GM23338 (cell line): ENCODE results near the gene MYO16. TPM values are rescaled to one million over a fixed set of nuclear protein-coding genes. Genes with fewer than 3 reads are reported as not detected.

Source experiments
- ATAC-seq: fragments of 200-7000 bp; cut with Tn5 transposase; 3 replicates; pipeline ENCODE4 v1.9.1; 2020
- DNase-seq: peaks from one replicate; pipeline ENCODE4 v3.0.0-alpha.2; 2015; ENCODE audit warnings: low spot score
- H2AFZ ChIP-seq: fragments of 200-600 bp; sonication (generic); 2 replicates; pipeline ENCODE4 v1.8.0; 2016; ENCODE audit warnings: antibody characterized with exemption, mild to moderate bottlenecking, moderate library complexity
- H3F3A ChIP-seq: fragments of 200-600 bp; sonication (generic); replicated peaks from 2 replicates; pipeline ENCODE4 v1.8.0; 2017; ENCODE audit warnings: antibody characterized with exemption, mixed run types, low read depth
- H3K27ac ChIP-seq: fragments of 200-600 bp; sonication (generic); 2 replicates; pipeline ENCODE4 v1.6.1; 2016; ENCODE audit warnings: low read depth
- H3K27me3 ChIP-seq: fragments of 200-600 bp; sonication (generic); 2 replicates; pipeline ENCODE4 v1.8.0; 2016; ENCODE audit warnings: mild to moderate bottlenecking, mixed run types, moderate library complexity; ENCODE audit not compliant: insufficient read depth
- H3K36me3 ChIP-seq: fragments of 200-600 bp; sonication (generic); 2 replicates; pipeline ENCODE4 v1.8.0; 2016; ENCODE audit warnings: mild to moderate bottlenecking; ENCODE audit not compliant: insufficient read depth
- H3K4me1 ChIP-seq: fragments of 200-600 bp; sonication (generic); 2 replicates; pipeline ENCODE4 v1.8.0; 2016; ENCODE audit warnings: mild to moderate bottlenecking, moderate library complexity; ENCODE audit not compliant: insufficient read depth
- H3K4me2 ChIP-seq: fragments of 200-600 bp; sonication (generic); 2 replicates; pipeline ENCODE4 v1.7.1; 2017; ENCODE audit warnings: mixed run types
- H3K4me3 ChIP-seq: fragments of 200-600 bp; sonication (generic); 2 replicates; pipeline ENCODE4 v1.6.1; 2016; ENCODE audit warnings: mixed run types
- H3K79me2 ChIP-seq: fragments of 200-600 bp; sonication (generic); replicated peaks from 2 replicates; pipeline ENCODE4 v1.8.0; 2017; ENCODE audit warnings: mild to moderate bottlenecking; ENCODE audit not compliant: insufficient read depth
- H3K9me2 ChIP-seq: fragments of 200-600 bp; sonication (generic); 2 replicates; pipeline ENCODE4 v1.8.0; 2017; ENCODE audit not compliant: insufficient read depth
- H4K20me1 ChIP-seq: fragments of 200-600 bp; sonication (generic); replicated peaks from 2 replicates; pipeline ENCODE4 v1.8.0; 2017; ENCODE audit warnings: mild to moderate bottlenecking; ENCODE audit not compliant: insufficient read depth
- H3K27ac Mint-ChIP-seq: 2 replicates; pipeline ENCODE4 v1.8.0; 2020; ENCODE audit warnings: inconsistent platforms, mild to moderate bottlenecking, moderate library complexity, mixed read lengths
- H3K27me3 Mint-ChIP-seq: 3 replicates; pipeline ENCODE4 v1.8.0; 2022; ENCODE audit warnings: low read depth, mild to moderate bottlenecking, moderate library complexity, mixed read lengths, inconsistent platforms; ENCODE audit not compliant: insufficient read depth, poor library complexity
- H3K36me3 Mint-ChIP-seq: 3 replicates; pipeline ENCODE4 v1.8.0; 2021; ENCODE audit warnings: low read depth, mild to moderate bottlenecking, inconsistent platforms, moderate library complexity, mixed read lengths
- H3K4me1 Mint-ChIP-seq: 3 replicates; pipeline ENCODE4 v1.8.0; 2020; ENCODE audit warnings: mild to moderate bottlenecking, inconsistent platforms, mixed read lengths
- H3K4me3 Mint-ChIP-seq: 3 replicates; pipeline ENCODE4 v1.8.0; 2021; ENCODE audit warnings: moderate library complexity, mild to moderate bottlenecking, inconsistent platforms, mixed read lengths
- H3K9me3 Mint-ChIP-seq: 3 replicates; pipeline ENCODE4 v1.8.0; 2020; ENCODE audit warnings: moderate library complexity, mild to moderate bottlenecking, inconsistent platforms, mixed read lengths
- CREB1 ChIP-seq: fragments of 250-450 bp; sonication (Bioruptor Pico); IDR thresholded peaks from 2 replicates; pipeline ENCODE4 v1.5.0; 2020; ENCODE audit warnings: low read depth, mild to moderate bottlenecking, moderate library complexity
- EZH2 ChIP-seq: fragments of 200-600 bp; sonication (generic); IDR thresholded peaks from one replicate; pipeline ENCODE4 v1.8.0; 2017; ENCODE audit warnings: antibody characterized with exemption, mild to moderate bottlenecking, low read depth; ENCODE audit not compliant: unreplicated experiment
- JUNB ChIP-seq: IDR thresholded peaks from one replicate; pipeline ENCODE4 v1.6.1; 2016; ENCODE audit warnings: antibody characterized with exemption; ENCODE audit not compliant: unreplicated experiment
- STAT1 ChIP-seq: IDR thresholded peaks from one replicate; pipeline ENCODE4 v1.6.1; 2016; ENCODE audit warnings: antibody characterized with exemption; ENCODE audit not compliant: unreplicated experiment
- ZNF331 ChIP-seq: fragments of 250-450 bp; sonication (Bioruptor Pico); IDR thresholded peaks from 2 replicates; pipeline ENCODE4 v1.5.0; 2020; ENCODE audit warnings: low read depth, mild to moderate bottlenecking, moderate library complexity
- polyA plus RNA-seq: library from polyadenylated mRNA; unstranded; fragments of >200 nt; fragmentation: Nextera tagmentation; extraction: Ambion mirVana; gene quantifications from 2 replicates; pipeline ENCODE4 v1.2.1, GENCODE V29; 2016
- total RNA-seq: library from RNA; depleted of rRNA; stranded (reverse); fragments of >200 nt; shearing (Covaris generic); gene quantifications from 2 replicates; pipeline ENCODE4 v1.2.3, GENCODE V29; 2014
- TF ChIP-seq, protein P1 (sequence below): IDR thresholded peaks from 2 replicates; pipeline ENCODE4 v1.6.1; 2016; ENCODE audit warnings: antibody characterized with exemption
- TF ChIP-seq, protein P2 (sequence below): IDR thresholded peaks from one replicate; pipeline ENCODE4 v1.6.1; 2018; ENCODE audit warnings: antibody characterized with exemption; ENCODE audit not compliant: unreplicated experiment
- TF ChIP-seq, protein P3 (sequence below), 2 experiments: fragments of 200-600 bp in 1 of 2; sonication (generic) in 1 of 2; conservative IDR thresholded peaks; 2 replicates each; pipeline versions ENCODE4 v1.5.1 to v1.6.1; 2016 to 2017; ENCODE audit warnings: antibody characterized with exemption in 2 of 2, low read depth in 2 of 2, mild to moderate bottlenecking in 2 of 2, moderate library complexity in 1 of 2

MYO16 gene
- total and polyA plus RNA-seq, 2 experiments from 2014 or later, result 0.10 to 0.13 TPM

DNA sequence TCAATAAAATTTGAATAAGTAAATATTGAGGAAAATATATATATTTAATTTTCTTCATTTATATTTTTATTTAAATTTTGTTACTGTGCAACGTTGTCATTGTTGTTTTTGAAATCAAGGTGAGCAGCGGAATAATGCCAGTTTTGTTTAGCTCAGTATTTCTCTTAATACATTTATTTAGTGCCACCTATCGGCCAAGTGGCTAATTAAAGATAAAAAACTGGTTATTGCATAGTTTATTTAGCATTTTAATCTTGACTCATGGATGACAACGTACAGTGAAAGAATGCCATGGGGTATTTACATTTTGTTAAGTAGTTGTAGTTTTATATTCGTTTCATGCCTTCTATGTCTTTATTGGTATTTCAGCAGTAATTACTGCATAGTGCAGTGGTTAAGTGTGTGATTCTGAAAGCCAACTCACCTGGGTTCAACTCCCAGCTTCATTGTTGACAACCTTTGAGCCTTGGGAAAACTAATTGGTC is 265.9 kb downstream of the MYO16 start:
- peaks cover 7% of the 10 kb centered on the region; the same call in 2 of the 3 replicates for H3K36me3 Mint-ChIP-seq
- no peak overlapping the region for H3K4me3 Mint-ChIP-seq
- peaks cover 7% of the 10 kb centered on the region; the same call in 2 of the 3 replicates for H3K9me3 Mint-ChIP-seq

DNA sequence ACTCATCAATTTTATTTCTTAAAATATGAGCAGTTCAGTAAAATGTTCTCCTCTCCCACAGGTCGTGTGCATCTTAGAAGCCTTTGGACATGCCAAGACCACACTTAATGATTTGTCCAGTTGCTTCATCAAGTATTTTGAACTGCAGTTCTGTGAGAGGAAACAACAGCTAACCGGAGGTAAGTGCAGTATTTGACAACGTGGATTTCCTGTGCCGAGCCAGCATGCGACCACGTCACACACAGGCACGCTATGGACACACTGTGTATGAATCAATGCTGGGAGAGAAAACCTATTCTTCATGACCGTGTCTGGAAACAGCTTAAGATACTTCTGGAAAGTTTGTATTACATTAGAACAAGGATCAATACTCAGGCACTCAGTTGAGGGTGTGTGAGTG is 268.5 kb downstream of the MYO16 start:
- H3K79me2 ChIP-seq, result no peaks in the 10 kb centered on the region
- no peaks in the 10 kb centered on the region for H3F3A ChIP-seq
- Mint-ChIP-seq H3K27me3 (peaks cover 2% of the 10 kb centered on the region), H3K4me3 (no peak overlapping the region), H3K9me3 (peaks cover 32% of the 10 kb centered on the region), H3K4me1 (peaks cover 2% of the 10 kb centered on the region; the same call in 1 of the 3 replicates), H3K27ac (no peak overlapping the region), H3K36me3 (peaks cover 27% of the 10 kb centered on the region)
- no peaks in the 10 kb centered on the region for H4K20me1 ChIP-seq
- no peak overlapping the region for H3K4me2 ChIP-seq
- H3K4me1 ChIP-seq, result no peaks in the 10 kb centered on the region
- no peak overlapping the region for H2AFZ ChIP-seq
- H3K9me2 ChIP-seq, result no peaks in the 10 kb centered on the region
- peaks cover 5% of the 10 kb centered on the region; the same call in 1 of the 2 replicates for H3K36me3 ChIP-seq
- DNase-seq (no peak), ATAC-seq (no peak)
- H3K27me3 ChIP-seq, result no peaks in the 10 kb centered on the region
- no peak overlapping the region for H3K4me3 ChIP-seq
- no peak overlapping the region for H3K27ac ChIP-seq
- TF ChIP-seq CREB1 (CRISPR knock-in tag) (no peak), ZNF331 (CRISPR knock-in tag) (no peak), EZH2 (no peak), JUNB (no peak)
- TF ChIP-seq, protein P1, sequence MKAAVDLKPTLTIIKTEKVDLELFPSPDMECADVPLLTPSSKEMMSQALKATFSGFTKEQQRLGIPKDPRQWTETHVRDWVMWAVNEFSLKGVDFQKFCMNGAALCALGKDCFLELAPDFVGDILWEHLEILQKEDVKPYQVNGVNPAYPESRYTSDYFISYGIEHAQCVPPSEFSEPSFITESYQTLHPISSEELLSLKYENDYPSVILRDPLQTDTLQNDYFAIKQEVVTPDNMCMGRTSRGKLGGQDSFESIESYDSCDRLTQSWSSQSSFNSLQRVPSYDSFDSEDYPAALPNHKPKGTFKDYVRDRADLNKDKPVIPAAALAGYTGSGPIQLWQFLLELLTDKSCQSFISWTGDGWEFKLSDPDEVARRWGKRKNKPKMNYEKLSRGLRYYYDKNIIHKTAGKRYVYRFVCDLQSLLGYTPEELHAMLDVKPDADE, result no peak
- TF ChIP-seq, protein P2, sequence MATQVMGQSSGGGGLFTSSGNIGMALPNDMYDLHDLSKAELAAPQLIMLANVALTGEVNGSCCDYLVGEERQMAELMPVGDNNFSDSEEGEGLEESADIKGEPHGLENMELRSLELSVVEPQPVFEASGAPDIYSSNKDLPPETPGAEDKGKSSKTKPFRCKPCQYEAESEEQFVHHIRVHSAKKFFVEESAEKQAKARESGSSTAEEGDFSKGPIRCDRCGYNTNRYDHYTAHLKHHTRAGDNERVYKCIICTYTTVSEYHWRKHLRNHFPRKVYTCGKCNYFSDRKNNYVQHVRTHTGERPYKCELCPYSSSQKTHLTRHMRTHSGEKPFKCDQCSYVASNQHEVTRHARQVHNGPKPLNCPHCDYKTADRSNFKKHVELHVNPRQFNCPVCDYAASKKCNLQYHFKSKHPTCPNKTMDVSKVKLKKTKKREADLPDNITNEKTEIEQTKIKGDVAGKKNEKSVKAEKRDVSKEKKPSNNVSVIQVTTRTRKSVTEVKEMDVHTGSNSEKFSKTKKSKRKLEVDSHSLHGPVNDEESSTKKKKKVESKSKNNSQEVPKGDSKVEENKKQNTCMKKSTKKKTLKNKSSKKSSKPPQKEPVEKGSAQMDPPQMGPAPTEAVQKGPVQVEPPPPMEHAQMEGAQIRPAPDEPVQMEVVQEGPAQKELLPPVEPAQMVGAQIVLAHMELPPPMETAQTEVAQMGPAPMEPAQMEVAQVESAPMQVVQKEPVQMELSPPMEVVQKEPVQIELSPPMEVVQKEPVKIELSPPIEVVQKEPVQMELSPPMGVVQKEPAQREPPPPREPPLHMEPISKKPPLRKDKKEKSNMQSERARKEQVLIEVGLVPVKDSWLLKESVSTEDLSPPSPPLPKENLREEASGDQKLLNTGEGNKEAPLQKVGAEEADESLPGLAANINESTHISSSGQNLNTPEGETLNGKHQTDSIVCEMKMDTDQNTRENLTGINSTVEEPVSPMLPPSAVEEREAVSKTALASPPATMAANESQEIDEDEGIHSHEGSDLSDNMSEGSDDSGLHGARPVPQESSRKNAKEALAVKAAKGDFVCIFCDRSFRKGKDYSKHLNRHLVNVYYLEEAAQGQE, result no peak

More for the DNA sequence above, 265.9 kb downstream of the MYO16 start:
- peak; percentile 69 for DNase-seq
- Histone ChIP-seq H3K9me2 (no peaks in the 10 kb centered on the region), H3K4me2 (no peak overlapping the region), H3K36me3 (peaks cover 2% of the 10 kb centered on the region; the same call in 1 of the 2 replicates), H3K4me1 (no peaks in the 10 kb centered on the region), H4K20me1 (no peaks in the 10 kb centered on the region), H3K4me3 (no peak overlapping the region), H3K79me2 (no peaks in the 10 kb centered on the region), H2AFZ (no peak overlapping the region), H3K27me3 (no peaks in the 10 kb centered on the region), H3F3A (no peaks in the 10 kb centered on the region), H3K27ac (no peak overlapping the region)
- H3K27me3 Mint-ChIP-seq, result peaks cover 2% of the 10 kb centered on the region
- TF ChIP-seq, protein P3, sequence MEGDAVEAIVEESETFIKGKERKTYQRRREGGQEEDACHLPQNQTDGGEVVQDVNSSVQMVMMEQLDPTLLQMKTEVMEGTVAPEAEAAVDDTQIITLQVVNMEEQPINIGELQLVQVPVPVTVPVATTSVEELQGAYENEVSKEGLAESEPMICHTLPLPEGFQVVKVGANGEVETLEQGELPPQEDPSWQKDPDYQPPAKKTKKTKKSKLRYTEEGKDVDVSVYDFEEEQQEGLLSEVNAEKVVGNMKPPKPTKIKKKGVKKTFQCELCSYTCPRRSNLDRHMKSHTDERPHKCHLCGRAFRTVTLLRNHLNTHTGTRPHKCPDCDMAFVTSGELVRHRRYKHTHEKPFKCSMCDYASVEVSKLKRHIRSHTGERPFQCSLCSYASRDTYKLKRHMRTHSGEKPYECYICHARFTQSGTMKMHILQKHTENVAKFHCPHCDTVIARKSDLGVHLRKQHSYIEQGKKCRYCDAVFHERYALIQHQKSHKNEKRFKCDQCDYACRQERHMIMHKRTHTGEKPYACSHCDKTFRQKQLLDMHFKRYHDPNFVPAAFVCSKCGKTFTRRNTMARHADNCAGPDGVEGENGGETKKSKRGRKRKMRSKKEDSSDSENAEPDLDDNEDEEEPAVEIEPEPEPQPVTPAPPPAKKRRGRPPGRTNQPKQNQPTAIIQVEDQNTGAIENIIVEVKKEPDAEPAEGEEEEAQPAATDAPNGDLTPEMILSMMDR (conservative IDR thresholded peaks at IDR 0.05; ENCODE audit: low read depth in 2 of 2), result peak; percentile 48 to 67
- TF ChIP-seq, protein P1, result no peak
- no peak for TF ChIP-seq STAT1
- H3K4me1 Mint-ChIP-seq, result peaks cover 2% of the 10 kb centered on the region; the same call in 1 of the 3 replicates
- ATAC-seq, result no peak
- H3K27ac Mint-ChIP-seq, result no peak overlapping the region
